Measurements from ENCODE around the gene GNL2.

GRCh38 chr1:37609002-37609401, 13.3 kb upstream of the GNL2 start:
- no peak for TF ChIP-seq EZH2 (IDR thresholded peaks at IDR 0.05; ENCODE audit: borderline replicate concordance, low read depth, low read length, poor library complexity, severe bottlenecking)
- TF ChIP-seq, protein P1, sequence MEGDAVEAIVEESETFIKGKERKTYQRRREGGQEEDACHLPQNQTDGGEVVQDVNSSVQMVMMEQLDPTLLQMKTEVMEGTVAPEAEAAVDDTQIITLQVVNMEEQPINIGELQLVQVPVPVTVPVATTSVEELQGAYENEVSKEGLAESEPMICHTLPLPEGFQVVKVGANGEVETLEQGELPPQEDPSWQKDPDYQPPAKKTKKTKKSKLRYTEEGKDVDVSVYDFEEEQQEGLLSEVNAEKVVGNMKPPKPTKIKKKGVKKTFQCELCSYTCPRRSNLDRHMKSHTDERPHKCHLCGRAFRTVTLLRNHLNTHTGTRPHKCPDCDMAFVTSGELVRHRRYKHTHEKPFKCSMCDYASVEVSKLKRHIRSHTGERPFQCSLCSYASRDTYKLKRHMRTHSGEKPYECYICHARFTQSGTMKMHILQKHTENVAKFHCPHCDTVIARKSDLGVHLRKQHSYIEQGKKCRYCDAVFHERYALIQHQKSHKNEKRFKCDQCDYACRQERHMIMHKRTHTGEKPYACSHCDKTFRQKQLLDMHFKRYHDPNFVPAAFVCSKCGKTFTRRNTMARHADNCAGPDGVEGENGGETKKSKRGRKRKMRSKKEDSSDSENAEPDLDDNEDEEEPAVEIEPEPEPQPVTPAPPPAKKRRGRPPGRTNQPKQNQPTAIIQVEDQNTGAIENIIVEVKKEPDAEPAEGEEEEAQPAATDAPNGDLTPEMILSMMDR (conservative IDR thresholded peaks at IDR 0.05; ENCODE audit: low read depth, low read length) = no peak

Measured in A673 (cell line).